ENCODE results near the gene RDH16. TPM values are rescaled to one million over a fixed set of nuclear protein-coding genes. Genes with fewer than 3 reads are reported as not detected.

RDH16 gene
- total RNA-seq, 1 donor from 2014 or later = not detected

GRCh38 chr12:56905852-56906251 is 51.6 kb downstream of the RDH16 start:
- no peaks in the 10 kb centered on the region for H3K36me3 ChIP-seq (ENCODE audit: control insufficient read depth, insufficient read depth, low read length)
- no peak for DNase-seq (ENCODE audit: low read depth)
- H3K4me3 ChIP-seq (ENCODE audit: low read depth, low read length) = no peak overlapping the region
- no peaks in the 10 kb centered on the region for H3K27me3 ChIP-seq (ENCODE audit: control insufficient read depth, insufficient read depth, low read length)
- TF ChIP-seq CTCF (IDR thresholded peaks at IDR 0.05; ENCODE audit: insufficient read depth, low read length, poor library complexity, severe bottlenecking) = no peak

GRCh38 chr12:56903374-56903773 is 54.0 kb downstream of the RDH16 start:
- no peaks in the 10 kb centered on the region for H3K27me3 ChIP-seq (ENCODE audit: control insufficient read depth, insufficient read depth, low read length)
- H3K36me3 ChIP-seq (ENCODE audit: control insufficient read depth, insufficient read depth, low read length) = no peaks in the 10 kb centered on the region
- no peak for TF ChIP-seq CTCF (IDR thresholded peaks at IDR 0.05; ENCODE audit: insufficient read depth, low read length, poor library complexity, severe bottlenecking)
- DNase-seq (ENCODE audit: low read depth) = no peak
- no peak overlapping the region for H3K4me3 ChIP-seq (ENCODE audit: low read depth, low read length)

Other genes with a start within 250 kb of the RDH16 start
- 1,136 and 1,207 TPM in 2 replicates for gene NACA, start 232.3 kb downstream of the RDH16 start, total RNA-seq
- 4.5 and 12.0 TPM in 2 replicates for gene PRIM1, start 205.3 kb downstream of the RDH16 start, total RNA-seq
- 0.34 and 0.63 TPM in 2 replicates for gene HSD17B6, start 194.3 kb downstream of the RDH16 start, total RNA-seq
- gene SDR9C7, start 23.2 kb downstream of the RDH16 start, total RNA-seq = not detected in 2 replicates
- 8.5 and 10.0 TPM in 2 replicates for gene ZBTB39, start 48.9 kb upstream of the RDH16 start, total RNA-seq
- not detected in 2 replicates for gene TAC3, start 58.9 kb upstream of the RDH16 start, total RNA-seq
- not detected in 2 replicates for gene MYO1A, start 92.5 kb upstream of the RDH16 start, total RNA-seq
- gene NEMP1, start 121.2 kb upstream of the RDH16 start, total RNA-seq = 6.1 and 7.9 TPM in 2 replicates
- gene NAB2, start 131.5 kb upstream of the RDH16 start, total RNA-seq = 28.6 and 32.0 TPM in 2 replicates
- 66.4 and 67.8 TPM in 2 replicates for gene STAT6, start 153.8 kb upstream of the RDH16 start, total RNA-seq
- gene LRP1, start 170.9 kb upstream of the RDH16 start, total RNA-seq = 40.2 and 53.6 TPM in 2 replicates
- gene LRP1-AS, start 190.0 kb upstream of the RDH16 start, total RNA-seq = not detected in 2 replicates